HEK293 (cell line): ENCODE results near the gene ZNF260.

Source experiments
- BCL11A ChIP-seq: fragments of 450-650 bp; formaldehyde crosslinking; IDR thresholded peaks from 2 replicates; pipeline ENCODE4 v1.5.1; 2016; ENCODE audit warnings: low read depth, missing biosample characterization, missing genetic modification characterization
- IKZF3 ChIP-seq: fragments of 450-650 bp; IDR thresholded peaks from 2 replicates; pipeline ENCODE4 v1.5.0; 2018; ENCODE audit warnings: missing biosample characterization, mild to moderate bottlenecking, missing genetic modification characterization, moderate library complexity
- KLF10 ChIP-seq: fragments of 450-650 bp; IDR thresholded peaks from 2 replicates; pipeline ENCODE4 v1.5.1; 2018; ENCODE audit warnings: missing biosample characterization, mild to moderate bottlenecking, missing genetic modification characterization
- OSR2 ChIP-seq: fragments of 450-650 bp; formaldehyde crosslinking; IDR thresholded peaks from 2 replicates; pipeline ENCODE4 v1.5.1; 2016; ENCODE audit warnings: missing biosample characterization, missing genetic modification characterization
- ZBTB21 ChIP-seq: fragments of 450-650 bp; formaldehyde crosslinking; IDR thresholded peaks from 2 replicates; pipeline ENCODE4 v1.5.1; 2017; ENCODE audit warnings: missing biosample characterization, missing genetic modification characterization
- ZNF146 ChIP-seq: fragments of 450-650 bp; formaldehyde crosslinking; IDR thresholded peaks from 2 replicates; pipeline ENCODE4 v1.5.1; 2016; ENCODE audit warnings: missing biosample characterization, missing genetic modification characterization
- ZNF169 ChIP-seq: fragments of 450-650 bp; formaldehyde crosslinking; IDR thresholded peaks from 2 replicates; pipeline ENCODE4 v1.5.1; 2016; ENCODE audit warnings: missing biosample characterization, missing genetic modification characterization
- ZNF19 ChIP-seq: fragments of 450-650 bp; formaldehyde crosslinking; IDR thresholded peaks from 2 replicates; pipeline ENCODE4; 2016; ENCODE audit warnings: missing biosample characterization, missing genetic modification characterization, low read depth
- ZNF221 ChIP-seq: fragments of 450-650 bp; formaldehyde crosslinking; IDR thresholded peaks from 2 replicates; pipeline ENCODE4 v1.5.1; 2017; ENCODE audit warnings: missing biosample characterization, missing genetic modification characterization, borderline replicate concordance
- ZNF548 ChIP-seq: fragments of 450-650 bp; formaldehyde crosslinking; IDR thresholded peaks from 2 replicates; pipeline ENCODE4 v1.5.1; 2016; ENCODE audit warnings: missing biosample characterization, missing genetic modification characterization
- ZNF558 ChIP-seq: fragments of 450-650 bp; formaldehyde crosslinking; IDR thresholded peaks from 2 replicates; pipeline ENCODE4 v1.5.1; 2016; ENCODE audit warnings: missing biosample characterization, missing genetic modification characterization
- ZNF596 ChIP-seq: fragments of 450-650 bp; IDR thresholded peaks from 2 replicates; pipeline ENCODE4 v1.5.0; 2018; ENCODE audit warnings: missing biosample characterization, mild to moderate bottlenecking, missing genetic modification characterization, moderate library complexity
- ZNF660 ChIP-seq: fragments of 450-650 bp; IDR thresholded peaks from 2 replicates; pipeline ENCODE4 v1.5.1; 2018; ENCODE audit warnings: missing biosample characterization, mild to moderate bottlenecking, missing genetic modification characterization
- ZNF776 ChIP-seq: fragments of 450-650 bp; formaldehyde crosslinking; IDR thresholded peaks from 2 replicates; pipeline ENCODE4 v1.5.0; 2017; ENCODE audit warnings: missing biosample characterization, missing genetic modification characterization, borderline replicate concordance
- ZNF843 ChIP-seq: fragments of 450-650 bp; formaldehyde crosslinking; IDR thresholded peaks from 2 replicates; pipeline ENCODE4 v1.5.1; 2016; ENCODE audit warnings: missing biosample characterization, missing genetic modification characterization
- TF ChIP-seq, protein P1 (sequence below): fragments of 450-650 bp; formaldehyde crosslinking; IDR thresholded peaks from 2 replicates; pipeline ENCODE4 v1.5.1; 2016; ENCODE audit warnings: missing biosample characterization, missing genetic modification characterization
- TF ChIP-seq, protein P2 (sequence below): fragments of 450-650 bp; formaldehyde crosslinking; IDR thresholded peaks from 2 replicates; pipeline ENCODE4 v1.5.1; 2016; ENCODE audit warnings: missing biosample characterization, missing genetic modification characterization
- TF ChIP-seq, protein P3 (sequence below): fragments of 450-650 bp; formaldehyde crosslinking; IDR thresholded peaks from 2 replicates; pipeline ENCODE4 v1.5.1; 2016; ENCODE audit warnings: missing biosample characterization, missing genetic modification characterization
- TF ChIP-seq, protein P4 (sequence below): fragments of 450-650 bp; formaldehyde crosslinking; IDR thresholded peaks from 2 replicates; pipeline ENCODE4 v1.5.1; 2016; ENCODE audit warnings: missing biosample characterization, missing genetic modification characterization
- TF ChIP-seq, protein P5 (sequence below): fragments of 450-650 bp; formaldehyde crosslinking; IDR thresholded peaks from 2 replicates; pipeline ENCODE4 v1.5.1; 2017; ENCODE audit warnings: missing biosample characterization, missing genetic modification characterization
- TF ChIP-seq, protein P6 (sequence below): fragments of 450-650 bp; formaldehyde crosslinking; IDR thresholded peaks from 2 replicates; pipeline ENCODE4 v1.5.1; 2017; ENCODE audit warnings: missing biosample characterization, missing genetic modification characterization
- TF ChIP-seq, protein P7 (sequence below): fragments of 450-650 bp; formaldehyde crosslinking; IDR thresholded peaks from 2 replicates; pipeline ENCODE4 v1.5.1; 2017; ENCODE audit warnings: missing biosample characterization, missing genetic modification characterization

Gene ZNF260

DNA sequence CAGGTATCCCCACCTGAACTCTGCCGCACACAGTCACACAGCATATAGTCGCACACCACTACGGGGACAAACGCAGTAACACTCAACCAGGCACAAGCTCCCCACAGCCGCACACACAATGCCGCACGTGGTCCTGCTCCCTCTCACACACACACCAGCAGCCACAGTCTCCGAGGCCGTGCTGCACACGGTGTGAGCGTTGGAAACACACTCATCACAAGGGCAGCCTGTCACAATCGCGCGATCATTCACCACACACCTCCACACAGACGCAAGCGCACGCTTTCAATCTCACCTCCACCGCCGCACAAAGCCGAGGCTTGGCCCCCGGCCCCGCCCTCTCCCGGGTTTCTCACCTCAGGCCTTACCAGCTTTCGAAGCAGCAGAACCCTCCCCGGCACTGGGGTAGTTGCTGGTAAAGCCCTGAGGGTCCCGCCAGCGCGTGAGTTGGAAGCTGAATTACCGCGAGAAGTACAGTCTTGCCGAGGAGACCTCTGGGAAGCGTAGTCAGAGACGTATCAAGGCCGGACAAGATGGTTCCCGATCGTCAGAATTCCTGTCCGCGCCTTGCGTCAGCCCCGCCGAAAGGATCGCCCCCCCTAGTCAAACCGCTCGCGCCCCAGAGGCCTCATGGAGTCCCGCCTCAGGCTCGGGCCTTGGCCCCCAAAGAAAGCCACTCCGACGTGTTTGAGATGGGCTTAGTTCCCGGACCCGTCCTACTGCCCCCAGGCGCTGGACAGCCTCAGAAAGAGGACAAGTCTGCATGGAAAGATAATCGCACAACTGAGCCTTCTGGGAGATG, 38.8 kb downstream of the ZNF260 start, which contains the start of gene ZNF566 (continued):
- peak; percentile 97 for TF ChIP-seq IKZF3 (tag by site-specific recombination)
- TF ChIP-seq, protein P1, sequence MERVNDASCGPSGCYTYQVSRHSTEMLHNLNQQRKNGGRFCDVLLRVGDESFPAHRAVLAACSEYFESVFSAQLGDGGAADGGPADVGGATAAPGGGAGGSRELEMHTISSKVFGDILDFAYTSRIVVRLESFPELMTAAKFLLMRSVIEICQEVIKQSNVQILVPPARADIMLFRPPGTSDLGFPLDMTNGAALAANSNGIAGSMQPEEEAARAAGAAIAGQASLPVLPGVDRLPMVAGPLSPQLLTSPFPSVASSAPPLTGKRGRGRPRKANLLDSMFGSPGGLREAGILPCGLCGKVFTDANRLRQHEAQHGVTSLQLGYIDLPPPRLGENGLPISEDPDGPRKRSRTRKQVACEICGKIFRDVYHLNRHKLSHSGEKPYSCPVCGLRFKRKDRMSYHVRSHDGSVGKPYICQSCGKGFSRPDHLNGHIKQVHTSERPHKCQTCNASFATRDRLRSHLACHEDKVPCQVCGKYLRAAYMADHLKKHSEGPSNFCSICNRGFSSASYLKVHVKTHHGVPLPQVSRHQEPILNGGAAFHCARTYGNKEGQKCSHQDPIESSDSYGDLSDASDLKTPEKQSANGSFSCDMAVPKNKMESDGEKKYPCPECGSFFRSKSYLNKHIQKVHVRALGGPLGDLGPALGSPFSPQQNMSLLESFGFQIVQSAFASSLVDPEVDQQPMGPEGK (tag by site-specific recombination), result peak; percentile 96
- peak; percentile 69; the same call in 1 of the 2 replicates for TF ChIP-seq ZBTB21 (tag by site-specific recombination)
- TF ChIP-seq OSR2 (tag by site-specific recombination), result no peak
- TF ChIP-seq ZNF548 (tag by site-specific recombination), result peak; percentile 86
- TF ChIP-seq, protein P2, sequence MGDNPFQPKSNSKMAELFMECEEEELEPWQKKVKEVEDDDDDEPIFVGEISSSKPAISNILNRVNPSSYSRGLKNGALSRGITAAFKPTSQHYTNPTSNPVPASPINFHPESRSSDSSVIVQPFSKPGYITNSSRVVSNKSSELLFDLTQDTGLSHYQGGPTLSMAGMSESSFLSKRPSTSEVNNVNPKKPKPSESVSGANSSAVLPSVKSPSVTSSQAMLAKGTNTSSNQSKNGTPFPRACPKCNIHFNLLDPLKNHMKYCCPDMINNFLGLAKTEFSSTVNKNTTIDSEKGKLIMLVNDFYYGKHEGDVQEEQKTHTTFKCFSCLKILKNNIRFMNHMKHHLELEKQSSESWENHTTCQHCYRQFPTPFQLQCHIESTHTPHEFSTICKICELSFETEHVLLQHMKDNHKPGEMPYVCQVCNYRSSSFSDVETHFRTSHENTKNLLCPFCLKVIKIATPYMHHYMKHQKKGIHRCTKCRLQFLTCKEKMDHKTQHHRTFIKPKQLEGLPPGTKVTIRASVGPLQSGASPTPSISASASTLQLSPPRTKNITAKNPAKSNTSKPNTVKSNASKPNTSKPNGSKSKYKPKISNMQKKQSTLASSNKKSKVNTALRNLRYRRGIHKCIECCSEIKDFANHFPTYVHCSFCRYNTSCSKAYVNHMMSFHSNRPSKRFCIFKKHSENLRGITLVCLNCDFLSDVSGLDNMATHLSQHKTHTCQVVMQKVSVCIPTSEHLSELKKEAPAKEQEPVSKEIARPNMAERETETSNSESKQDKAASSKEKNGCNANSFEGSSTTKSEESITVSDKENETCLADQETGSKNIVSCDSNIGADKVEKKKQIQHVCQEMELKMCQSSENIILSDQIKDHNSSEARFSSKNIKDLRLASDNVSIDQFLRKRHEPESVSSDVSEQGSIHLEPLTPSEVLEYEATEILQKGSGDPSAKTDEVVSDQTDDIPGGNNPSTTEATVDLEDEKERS (tag by site-specific recombination), result peak; percentile 92; the same call in 1 of the 2 replicates
- TF ChIP-seq ZNF221 (tag by site-specific recombination), result no peak
- peak; percentile 81 for TF ChIP-seq ZNF146 (tag by site-specific recombination)
- peak; percentile 85 for TF ChIP-seq KLF10 (tag by site-specific recombination)
- TF ChIP-seq ZNF776, result no peak
- peak; percentile 73; the same call in 1 of the 2 replicates for TF ChIP-seq BCL11A (tag by site-specific recombination)
- peak; percentile 37; the same call in 1 of the 2 replicates for TF ChIP-seq ZNF558 (tag by site-specific recombination)
- TF ChIP-seq, protein P3, sequence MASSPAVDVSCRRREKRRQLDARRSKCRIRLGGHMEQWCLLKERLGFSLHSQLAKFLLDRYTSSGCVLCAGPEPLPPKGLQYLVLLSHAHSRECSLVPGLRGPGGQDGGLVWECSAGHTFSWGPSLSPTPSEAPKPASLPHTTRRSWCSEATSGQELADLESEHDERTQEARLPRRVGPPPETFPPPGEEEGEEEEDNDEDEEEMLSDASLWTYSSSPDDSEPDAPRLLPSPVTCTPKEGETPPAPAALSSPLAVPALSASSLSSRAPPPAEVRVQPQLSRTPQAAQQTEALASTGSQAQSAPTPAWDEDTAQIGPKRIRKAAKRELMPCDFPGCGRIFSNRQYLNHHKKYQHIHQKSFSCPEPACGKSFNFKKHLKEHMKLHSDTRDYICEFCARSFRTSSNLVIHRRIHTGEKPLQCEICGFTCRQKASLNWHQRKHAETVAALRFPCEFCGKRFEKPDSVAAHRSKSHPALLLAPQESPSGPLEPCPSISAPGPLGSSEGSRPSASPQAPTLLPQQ, result peak; percentile 96
- TF ChIP-seq, protein P4, sequence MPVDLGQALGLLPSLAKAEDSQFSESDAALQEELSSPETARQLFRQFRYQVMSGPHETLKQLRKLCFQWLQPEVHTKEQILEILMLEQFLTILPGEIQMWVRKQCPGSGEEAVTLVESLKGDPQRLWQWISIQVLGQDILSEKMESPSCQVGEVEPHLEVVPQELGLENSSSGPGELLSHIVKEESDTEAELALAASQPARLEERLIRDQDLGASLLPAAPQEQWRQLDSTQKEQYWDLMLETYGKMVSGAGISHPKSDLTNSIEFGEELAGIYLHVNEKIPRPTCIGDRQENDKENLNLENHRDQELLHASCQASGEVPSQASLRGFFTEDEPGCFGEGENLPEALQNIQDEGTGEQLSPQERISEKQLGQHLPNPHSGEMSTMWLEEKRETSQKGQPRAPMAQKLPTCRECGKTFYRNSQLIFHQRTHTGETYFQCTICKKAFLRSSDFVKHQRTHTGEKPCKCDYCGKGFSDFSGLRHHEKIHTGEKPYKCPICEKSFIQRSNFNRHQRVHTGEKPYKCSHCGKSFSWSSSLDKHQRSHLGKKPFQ (tag by site-specific recombination), result peak; percentile 99
- TF ChIP-seq, protein P5, sequence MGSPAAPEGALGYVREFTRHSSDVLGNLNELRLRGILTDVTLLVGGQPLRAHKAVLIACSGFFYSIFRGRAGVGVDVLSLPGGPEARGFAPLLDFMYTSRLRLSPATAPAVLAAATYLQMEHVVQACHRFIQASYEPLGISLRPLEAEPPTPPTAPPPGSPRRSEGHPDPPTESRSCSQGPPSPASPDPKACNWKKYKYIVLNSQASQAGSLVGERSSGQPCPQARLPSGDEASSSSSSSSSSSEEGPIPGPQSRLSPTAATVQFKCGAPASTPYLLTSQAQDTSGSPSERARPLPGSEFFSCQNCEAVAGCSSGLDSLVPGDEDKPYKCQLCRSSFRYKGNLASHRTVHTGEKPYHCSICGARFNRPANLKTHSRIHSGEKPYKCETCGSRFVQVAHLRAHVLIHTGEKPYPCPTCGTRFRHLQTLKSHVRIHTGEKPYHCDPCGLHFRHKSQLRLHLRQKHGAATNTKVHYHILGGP (tag by site-specific recombination), result no peak
- peak; percentile 89 for TF ChIP-seq ZNF843 (tag by site-specific recombination)
- TF ChIP-seq, protein P6, sequence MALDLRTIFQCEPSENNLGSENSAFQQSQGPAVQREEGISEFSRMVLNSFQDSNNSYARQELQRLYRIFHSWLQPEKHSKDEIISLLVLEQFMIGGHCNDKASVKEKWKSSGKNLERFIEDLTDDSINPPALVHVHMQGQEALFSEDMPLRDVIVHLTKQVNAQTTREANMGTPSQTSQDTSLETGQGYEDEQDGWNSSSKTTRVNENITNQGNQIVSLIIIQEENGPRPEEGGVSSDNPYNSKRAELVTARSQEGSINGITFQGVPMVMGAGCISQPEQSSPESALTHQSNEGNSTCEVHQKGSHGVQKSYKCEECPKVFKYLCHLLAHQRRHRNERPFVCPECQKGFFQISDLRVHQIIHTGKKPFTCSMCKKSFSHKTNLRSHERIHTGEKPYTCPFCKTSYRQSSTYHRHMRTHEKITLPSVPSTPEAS (tag by site-specific recombination), result peak; percentile 87
- TF ChIP-seq ZNF660 (tag by site-specific recombination), result peak; percentile 96
- TF ChIP-seq ZNF596 (tag by site-specific recombination), result no peak
- peak; percentile 92 for TF ChIP-seq ZNF169 (tag by site-specific recombination)
- TF ChIP-seq, protein P7, sequence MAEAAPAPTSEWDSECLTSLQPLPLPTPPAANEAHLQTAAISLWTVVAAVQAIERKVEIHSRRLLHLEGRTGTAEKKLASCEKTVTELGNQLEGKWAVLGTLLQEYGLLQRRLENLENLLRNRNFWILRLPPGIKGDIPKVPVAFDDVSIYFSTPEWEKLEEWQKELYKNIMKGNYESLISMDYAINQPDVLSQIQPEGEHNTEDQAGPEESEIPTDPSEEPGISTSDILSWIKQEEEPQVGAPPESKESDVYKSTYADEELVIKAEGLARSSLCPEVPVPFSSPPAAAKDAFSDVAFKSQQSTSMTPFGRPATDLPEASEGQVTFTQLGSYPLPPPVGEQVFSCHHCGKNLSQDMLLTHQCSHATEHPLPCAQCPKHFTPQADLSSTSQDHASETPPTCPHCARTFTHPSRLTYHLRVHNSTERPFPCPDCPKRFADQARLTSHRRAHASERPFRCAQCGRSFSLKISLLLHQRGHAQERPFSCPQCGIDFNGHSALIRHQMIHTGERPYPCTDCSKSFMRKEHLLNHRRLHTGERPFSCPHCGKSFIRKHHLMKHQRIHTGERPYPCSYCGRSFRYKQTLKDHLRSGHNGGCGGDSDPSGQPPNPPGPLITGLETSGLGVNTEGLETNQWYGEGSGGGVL (tag by site-specific recombination), result peak; percentile 100
- 0 out of 2 replicates have a peak, but pooled peaks have one; percentile 42 for TF ChIP-seq ZNF19
